ENCODE results near the gene IL15. TPM values are rescaled to one million over a fixed set of nuclear protein-coding genes. Genes with fewer than 3 reads are reported as not detected.

IL15 gene
- total RNA-seq, 4 donors from 2014 or later, result 5.4 to 9.0 (median 7.5) TPM

- TF ChIP-seq, protein P1, sequence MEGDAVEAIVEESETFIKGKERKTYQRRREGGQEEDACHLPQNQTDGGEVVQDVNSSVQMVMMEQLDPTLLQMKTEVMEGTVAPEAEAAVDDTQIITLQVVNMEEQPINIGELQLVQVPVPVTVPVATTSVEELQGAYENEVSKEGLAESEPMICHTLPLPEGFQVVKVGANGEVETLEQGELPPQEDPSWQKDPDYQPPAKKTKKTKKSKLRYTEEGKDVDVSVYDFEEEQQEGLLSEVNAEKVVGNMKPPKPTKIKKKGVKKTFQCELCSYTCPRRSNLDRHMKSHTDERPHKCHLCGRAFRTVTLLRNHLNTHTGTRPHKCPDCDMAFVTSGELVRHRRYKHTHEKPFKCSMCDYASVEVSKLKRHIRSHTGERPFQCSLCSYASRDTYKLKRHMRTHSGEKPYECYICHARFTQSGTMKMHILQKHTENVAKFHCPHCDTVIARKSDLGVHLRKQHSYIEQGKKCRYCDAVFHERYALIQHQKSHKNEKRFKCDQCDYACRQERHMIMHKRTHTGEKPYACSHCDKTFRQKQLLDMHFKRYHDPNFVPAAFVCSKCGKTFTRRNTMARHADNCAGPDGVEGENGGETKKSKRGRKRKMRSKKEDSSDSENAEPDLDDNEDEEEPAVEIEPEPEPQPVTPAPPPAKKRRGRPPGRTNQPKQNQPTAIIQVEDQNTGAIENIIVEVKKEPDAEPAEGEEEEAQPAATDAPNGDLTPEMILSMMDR (IDR thresholded peaks at IDR 0.05; ENCODE audit: low read depth), result no peak
These were observed 1.8 kb downstream of the IL15 start for GRCh38 chr4:141638230-141638629.

- TF ChIP-seq, protein P1 (IDR thresholded peaks at IDR 0.05; ENCODE audit: low read depth), result no peak
These were observed 4.3 kb downstream of the IL15 start for GRCh38 chr4:141640696-141641095.

DNA sequence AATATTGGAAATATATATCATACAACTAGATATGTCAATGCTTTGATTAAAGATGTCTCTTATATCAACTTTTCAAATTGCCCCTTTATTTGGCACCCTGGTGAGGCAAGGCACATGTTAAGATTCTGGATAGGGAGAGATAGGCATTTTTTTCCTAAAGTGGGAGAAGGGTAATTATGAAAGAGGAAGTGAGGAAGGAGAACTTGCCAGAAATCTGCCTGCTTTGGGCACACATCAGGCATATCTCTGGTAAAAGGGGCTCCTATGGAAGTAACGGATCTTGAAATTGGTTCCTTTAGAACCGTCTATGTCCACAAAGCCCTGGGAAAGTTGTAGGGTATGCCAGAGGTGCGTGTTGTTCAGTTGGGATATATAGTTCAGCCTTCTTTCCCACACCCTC is 5.7 kb downstream of the IL15 start:
- TF ChIP-seq, protein P1 (IDR thresholded peaks at IDR 0.05; ENCODE audit: low read depth), result no peak

- TF ChIP-seq, protein P1 (IDR thresholded peaks at IDR 0.05; ENCODE audit: low read depth), result no peak
These were observed 6.3 kb downstream of the IL15 start for GRCh38 chr4:141642711-141643110.

GRCh38 chr4:141643557-141643956 is 7.2 kb downstream of the IL15 start:
- TF ChIP-seq, protein P1 (IDR thresholded peaks at IDR 0.05; ENCODE audit: low read depth), result no peak

GRCh38 chr4:141645611-141646340 is 9.4 kb downstream of the IL15 start:
- TF ChIP-seq, protein P1 (IDR thresholded peaks at IDR 0.05; ENCODE audit: low read depth), result no peak

DNA sequence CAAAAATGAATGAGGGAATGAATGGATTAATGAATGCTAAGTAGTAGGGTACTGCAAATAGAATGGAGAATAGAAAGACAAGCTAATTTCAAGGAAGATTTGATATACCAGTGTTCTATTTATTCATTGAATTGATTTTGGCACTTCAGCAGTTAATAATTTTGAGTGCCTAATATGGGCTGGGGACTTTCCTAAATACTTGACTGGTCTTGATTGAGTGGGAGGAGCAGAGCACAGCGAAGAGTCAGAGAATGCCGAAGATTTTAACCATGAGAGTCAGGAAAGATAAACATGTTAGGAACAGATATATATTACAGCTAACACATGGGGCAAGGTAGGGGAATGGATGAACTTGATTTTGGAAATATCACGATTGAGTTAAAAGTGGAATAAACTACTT is 10.6 kb downstream of the IL15 start:
- TF ChIP-seq, protein P1 (IDR thresholded peaks at IDR 0.05; ENCODE audit: low read depth), result no peak
